ENCODE measurements around the gene NKAIN4. TPM values are rescaled to one million over a fixed set of nuclear protein-coding genes. Genes with fewer than 3 reads are reported as not detected.

NKAIN4 gene
- polyA plus RNA-seq, 3 donors from 2014 or later, result not detected

DNA sequence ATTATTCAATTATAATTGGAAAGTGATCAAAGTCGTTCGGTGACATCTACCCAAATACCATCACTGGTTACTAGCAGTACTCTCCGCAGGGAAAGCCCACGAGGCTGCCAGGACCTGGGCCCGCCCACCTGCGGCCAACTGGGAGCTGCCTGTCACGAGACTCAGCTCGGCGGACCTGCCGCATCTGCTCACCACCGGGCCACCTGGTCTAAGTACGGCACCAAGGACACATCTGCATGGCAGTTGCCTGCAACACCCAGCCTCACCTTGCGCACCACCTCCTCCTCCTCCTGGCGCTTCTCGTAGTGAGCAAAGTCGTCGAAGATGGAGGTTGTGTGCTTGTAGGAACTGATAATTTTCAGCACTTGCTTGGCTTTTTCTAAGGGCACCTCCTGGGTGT, 52.2 kb downstream of the NKAIN4 start:
- H3K4me1 Mint-ChIP-seq, result peaks cover 27 to 57% of the 10 kb centered on the region in 2 donors
- no peak for DNase-seq
- peaks cover 0 to 18% (median 15%) of the 10 kb centered on the region in 3 donors for H3K36me3 Mint-ChIP-seq
- no peaks in the 10 kb centered on the region for H3K27me3 Mint-ChIP-seq (ENCODE audit: low read depth in 3 of 3)
- H3K27ac Mint-ChIP-seq, result no peak overlapping the region
- no peaks in the 10 kb centered on the region for H3K9me3 Mint-ChIP-seq
- no peak overlapping the region for H3K4me3 Mint-ChIP-seq

DNA sequence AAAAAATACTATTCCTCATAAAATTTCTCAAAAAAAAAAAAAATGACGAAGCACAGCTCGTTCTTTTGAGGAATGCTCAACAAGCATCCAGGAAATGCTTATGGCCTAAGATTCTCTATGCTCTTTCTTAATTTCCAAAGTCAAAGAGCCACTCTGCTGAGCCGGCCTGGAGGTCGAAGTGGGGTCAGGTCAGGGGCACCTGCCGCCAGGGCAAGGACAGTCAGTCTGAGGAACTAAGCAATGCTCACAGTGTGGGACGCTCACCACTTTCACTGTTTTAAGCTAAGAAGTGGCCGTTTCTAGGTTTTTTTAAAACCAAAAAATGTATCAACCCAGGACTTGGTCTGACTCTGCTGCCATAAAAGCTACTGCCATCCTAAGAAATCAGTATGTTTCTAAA, 55.7 kb downstream of the NKAIN4 start:
- no peaks in the 10 kb centered on the region for H3K9me3 Mint-ChIP-seq
- H3K27me3 Mint-ChIP-seq (ENCODE audit: low read depth in 3 of 3), result peaks cover 0 to 3% (median 0%) of the 10 kb centered on the region in 3 donors
- DNase-seq, result no peak
- peaks cover 0 to 22% (median 6%) of the 10 kb centered on the region in 3 donors for H3K36me3 Mint-ChIP-seq
- H3K27ac Mint-ChIP-seq, result peak overlapping the region in 1 of 6 donors; percentile 53
- no peak overlapping the region for H3K4me3 Mint-ChIP-seq
- peaks cover 25 to 45% of the 10 kb centered on the region in 2 donors for H3K4me1 Mint-ChIP-seq

DNA sequence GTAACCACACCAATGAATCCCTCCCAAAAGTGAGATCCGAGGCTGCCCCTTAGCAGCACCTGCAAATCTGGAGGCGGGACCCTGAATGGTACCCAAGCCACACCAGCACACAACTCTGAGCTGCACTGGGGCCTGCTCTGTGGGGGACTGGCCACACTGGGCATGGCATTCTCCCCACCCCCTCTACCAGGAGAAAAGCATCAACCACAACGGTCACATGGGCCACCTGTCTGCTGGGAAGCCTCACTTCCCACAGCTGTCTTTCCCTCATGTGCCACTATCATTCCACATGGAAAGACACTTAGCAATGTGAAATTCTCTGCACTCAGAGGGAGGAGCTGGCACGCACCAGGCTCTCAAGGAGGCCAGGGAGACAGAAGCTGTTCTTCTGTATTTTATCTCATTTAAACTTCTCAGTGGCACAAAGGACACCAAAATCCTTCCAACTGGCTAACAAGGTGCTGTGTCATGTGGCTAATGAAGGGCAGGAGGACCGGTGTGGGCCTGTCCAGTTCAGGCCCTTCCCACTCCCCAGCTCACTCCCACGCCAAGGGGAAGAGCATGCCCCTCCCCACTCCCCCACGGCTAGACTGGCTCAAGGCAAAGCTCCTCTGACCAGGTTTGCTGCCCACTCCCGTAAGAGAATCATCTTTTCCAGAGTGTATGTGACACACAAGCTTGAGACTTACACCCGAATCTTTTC, 57.3 kb downstream of the NKAIN4 start:
- no peak for DNase-seq
- Mint-ChIP-seq H3K27me3 (ENCODE audit: low read depth in 3 of 3) (peaks cover 0 to 3% (median 0%) of the 10 kb centered on the region in 3 donors), H3K27ac (peak overlapping the region in 2 of 6 donors; percentile 12 to 38), H3K4me3 (no peak overlapping the region), H3K4me1 (peaks cover 25 to 45% of the 10 kb centered on the region in 2 donors), H3K36me3 (peaks cover 0 to 15% (median 4%) of the 10 kb centered on the region in 3 donors), H3K9me3 (no peaks in the 10 kb centered on the region)

DNA sequence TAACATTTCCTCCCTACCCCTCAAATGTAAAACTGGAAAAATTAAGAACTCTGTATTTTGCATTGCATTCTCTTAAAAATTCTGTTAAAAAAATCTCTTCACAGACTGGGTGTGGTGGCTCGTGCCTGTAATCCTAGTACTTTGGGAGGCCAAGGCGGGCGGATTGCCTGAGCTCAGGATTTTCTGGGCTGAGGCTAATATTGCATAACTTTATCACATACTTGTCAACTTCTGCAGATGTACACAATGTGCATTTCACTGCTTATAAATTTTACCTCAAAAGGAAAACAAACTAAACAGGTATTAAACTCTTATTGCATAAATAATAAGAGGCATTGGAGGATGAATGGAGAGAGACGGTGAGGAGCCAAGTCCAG, 59.5 kb downstream of the NKAIN4 start:
- H3K9me3 Mint-ChIP-seq, result no peaks in the 10 kb centered on the region
- DNase-seq, result no peak
- H3K4me1 Mint-ChIP-seq, result peaks cover 21 to 36% of the 10 kb centered on the region in 2 donors
- H3K4me3 Mint-ChIP-seq, result no peak overlapping the region
- H3K27ac Mint-ChIP-seq, result peak overlapping the region in 1 of 6 donors; percentile 21
- peaks cover 0 to 9% (median 0%) of the 10 kb centered on the region in 3 donors for H3K36me3 Mint-ChIP-seq
- peaks cover 0 to 3% (median 0%) of the 10 kb centered on the region in 3 donors for H3K27me3 Mint-ChIP-seq (ENCODE audit: low read depth in 3 of 3)

DNA sequence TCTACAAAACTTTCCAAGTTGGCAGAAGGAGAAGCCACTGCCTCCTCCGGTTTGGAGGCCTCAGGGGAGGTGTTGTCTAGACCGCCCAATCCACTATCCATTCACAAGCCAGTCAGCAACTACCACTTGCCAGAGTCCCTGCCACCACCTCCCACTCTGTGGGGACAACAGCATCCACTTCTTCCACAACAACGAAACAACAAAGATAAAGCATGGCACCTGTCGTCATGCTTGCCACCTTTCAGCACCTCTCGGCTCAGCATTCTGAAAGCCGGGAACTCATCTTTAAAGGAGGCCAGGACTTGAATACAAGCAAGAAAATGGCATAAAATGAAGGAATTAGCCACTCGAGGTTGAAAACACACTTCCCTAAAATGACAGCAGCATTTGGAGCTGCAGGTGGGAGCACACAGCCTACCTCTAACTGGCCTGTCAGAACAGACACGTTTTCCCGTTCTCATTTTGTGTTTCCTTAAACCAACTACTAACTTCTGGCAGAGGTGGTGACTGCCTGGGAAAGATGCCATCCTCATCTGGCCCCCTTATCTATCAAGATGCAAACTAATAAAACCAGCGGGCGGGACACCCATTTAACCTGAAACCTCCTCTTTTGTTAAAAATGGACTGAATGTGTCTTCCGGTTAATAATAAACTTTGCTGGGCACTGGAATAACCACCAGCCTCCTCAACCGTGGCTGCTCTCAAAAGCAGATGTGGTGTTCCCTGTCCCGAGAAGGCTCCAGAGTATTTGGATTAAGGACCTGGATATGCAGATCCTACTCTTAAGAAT, 60.1 kb downstream of the NKAIN4 start:
- no peak overlapping the region for H3K4me3 Mint-ChIP-seq
- DNase-seq, result no peak
- peaks cover 0 to 9% (median 0%) of the 10 kb centered on the region in 3 donors for H3K36me3 Mint-ChIP-seq
- peaks cover 18 to 31% of the 10 kb centered on the region in 2 donors for H3K4me1 Mint-ChIP-seq
- H3K27me3 Mint-ChIP-seq (ENCODE audit: low read depth in 3 of 3), result peaks cover 0 to 3% (median 3%) of the 10 kb centered on the region in 3 donors
- H3K9me3 Mint-ChIP-seq, result no peaks in the 10 kb centered on the region
- no peak overlapping the region for H3K27ac Mint-ChIP-seq

DNA sequence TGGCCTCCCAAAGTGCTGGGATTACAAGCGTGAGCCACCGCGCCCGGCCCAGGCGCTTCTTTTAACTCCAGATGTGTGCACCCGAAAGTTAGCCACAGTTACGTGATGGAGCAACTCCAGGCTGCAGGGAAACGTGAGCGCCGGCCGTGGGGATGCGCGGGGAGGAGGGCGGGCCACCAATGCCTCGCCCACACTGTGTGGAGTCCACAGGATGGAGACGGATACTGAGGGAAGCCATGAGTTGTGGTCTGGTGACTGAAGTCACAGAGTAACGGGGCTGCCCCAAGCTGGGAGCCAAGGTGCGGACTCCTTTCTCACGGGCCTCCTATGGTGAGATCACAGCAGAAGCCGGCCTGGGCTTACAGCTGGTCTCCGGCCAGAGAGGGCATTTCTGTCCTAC, 61.5 kb downstream of the NKAIN4 start:
- H3K4me3 Mint-ChIP-seq, result no peak overlapping the region
- no peak for DNase-seq
- H3K4me1 Mint-ChIP-seq, result peaks cover 11 to 17% of the 10 kb centered on the region in 2 donors
- no peaks in the 10 kb centered on the region for H3K9me3 Mint-ChIP-seq
- peaks cover 0 to 3% (median 3%) of the 10 kb centered on the region in 3 donors for H3K27me3 Mint-ChIP-seq (ENCODE audit: low read depth in 3 of 3)
- H3K27ac Mint-ChIP-seq, result no peak overlapping the region
- H3K36me3 Mint-ChIP-seq, result peaks cover 0 to 9% (median 0%) of the 10 kb centered on the region in 3 donors

DNA sequence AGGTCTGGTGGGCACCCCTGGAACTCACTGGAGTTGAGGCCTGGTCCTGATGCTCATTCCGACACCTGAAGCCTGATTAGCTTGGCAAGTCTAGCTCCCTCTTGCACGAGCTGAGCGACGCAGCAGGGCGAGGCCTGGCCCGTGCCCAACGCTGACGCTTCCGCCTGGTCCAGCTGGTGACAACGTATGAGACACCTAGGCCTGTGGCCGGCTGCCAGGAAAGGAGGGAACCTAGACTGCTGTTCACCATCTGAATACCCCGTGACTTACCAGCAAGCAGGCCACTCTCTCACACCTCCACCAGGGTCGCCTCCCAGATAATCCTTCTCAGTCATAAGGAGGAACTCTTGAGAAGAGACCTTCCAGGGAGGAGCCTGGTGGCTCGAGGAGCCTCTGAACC, 62.9 kb downstream of the NKAIN4 start:
- H3K4me3 Mint-ChIP-seq, result no peak overlapping the region
- no peaks in the 10 kb centered on the region for H3K9me3 Mint-ChIP-seq
- DNase-seq, result no peak
- peaks cover 2 to 6% of the 10 kb centered on the region in 2 donors for H3K4me1 Mint-ChIP-seq
- no peak overlapping the region for H3K27ac Mint-ChIP-seq
- peaks cover 0 to 9% (median 0%) of the 10 kb centered on the region in 3 donors for H3K36me3 Mint-ChIP-seq
- H3K27me3 Mint-ChIP-seq (ENCODE audit: low read depth in 3 of 3), result peaks cover 0 to 3% (median 3%) of the 10 kb centered on the region in 3 donors

DNA sequence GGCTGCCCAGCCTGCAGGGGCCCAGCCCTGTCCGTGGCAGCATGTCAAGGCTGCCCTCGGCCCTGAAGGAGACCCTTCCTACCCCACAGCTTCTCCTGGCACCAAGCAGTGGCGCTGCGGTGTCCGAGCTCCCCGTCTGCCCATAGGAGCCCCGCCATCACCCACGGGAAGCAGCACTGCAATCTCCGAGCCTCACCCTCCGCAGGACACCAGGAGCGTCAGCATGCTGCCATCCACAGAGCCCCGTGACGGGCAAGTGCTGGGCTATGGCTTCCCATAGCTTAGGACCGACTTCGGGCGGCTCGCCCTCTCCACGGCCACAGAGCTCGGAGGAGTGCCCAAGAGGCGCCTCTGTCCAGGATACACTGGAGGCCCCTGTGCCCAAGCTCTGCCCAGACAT, 63.4 kb downstream of the NKAIN4 start:
- Mint-ChIP-seq H3K9me3 (no peaks in the 10 kb centered on the region), H3K4me3 (no peak overlapping the region), H3K27me3 (ENCODE audit: low read depth in 3 of 3) (peaks cover 0 to 3% (median 3%) of the 10 kb centered on the region in 3 donors), H3K27ac (no peak overlapping the region), H3K36me3 (peaks cover 0 to 9% (median 0%) of the 10 kb centered on the region in 3 donors), H3K4me1 (peaks cover 0 to under 1% of the 10 kb centered on the region in 2 donors)
- DNase-seq, result no peak

Other genes starting within 250 kb of the NKAIN4 start
- gene BHLHE23, start 247.5 kb downstream of the NKAIN4 start, polyA plus RNA-seq, result not detected
- gene YTHDF1, start 38.3 kb downstream of the NKAIN4 start, polyA plus RNA-seq, result 10 to 100 TPM; 22.6 to 30.7 (median 24.1) TPM
- not detected for gene BIRC7, start 18.6 kb downstream of the NKAIN4 start, polyA plus RNA-seq
- gene ARFGAP1, start 18.4 kb upstream of the NKAIN4 start, polyA plus RNA-seq, result 10 to 100 TPM in 2 of 3 donors, 1 to 10 TPM in 1; 8.8 to 20.9 (median 16.5) TPM
- gene COL20A1, start 38.7 kb upstream of the NKAIN4 start, polyA plus RNA-seq, result not detected
- not detected for gene CHRNA4, start 106.9 kb upstream of the NKAIN4 start, polyA plus RNA-seq
- under 1 TPM in 1 of 3 donors, not detected in 2; 0.73 TPM for gene KCNQ2, start 218.2 kb upstream of the NKAIN4 start, polyA plus RNA-seq
- not detected for gene EEF1A2, start 244.6 kb upstream of the NKAIN4 start, polyA plus RNA-seq